Caco-2 (cell line): Measurements from ENCODE around the gene RPL10. TPM values are rescaled to one million over a fixed set of nuclear protein-coding genes. Genes with fewer than 3 reads are reported as not detected.

Source experiments
- BruUV-seq: library from RNA; stranded (reverse); fragments of 400-500 nt; replicated peaks from 2 replicates; lab custom pipeline; 2021; lab: Mats Ljungman, UMichigan
- CTCF ChIA-PET: fragments of 300-600 bp; sonication (Branson Sonifier 250); formaldehyde crosslinking; loops from one replicate; lab custom pipeline; 2022; ENCODE audit warnings: antibody characterized with exemption; lab: Charles Lee
- POLR2A ChIA-PET: fragments of 300-600 bp; sonication (Branson Sonifier 250); formaldehyde crosslinking; loops from one replicate; lab custom pipeline; 2022; ENCODE audit warnings: antibody characterized with exemption; lab: Charles Lee
- DNase-seq, 2 experiments: peaks; one replicate each; pipeline versions ENCODE4 v3.0.0 to v3.0.0-alpha.2; 2020 to 2022
- H3K27me3 ChIP-seq: replicated peaks from 2 replicates; pipeline ENCODE4 v1.6.0; 2011; ENCODE audit warnings: low read length; ENCODE audit not compliant: control insufficient read depth, insufficient read depth
- H3K36me3 ChIP-seq: 2 replicates; pipeline ENCODE4 v1.5.1; 2011; ENCODE audit warnings: low read length; ENCODE audit not compliant: control insufficient read depth, insufficient read depth
- H3K4me1 ChIP-seq: fragments of 250-450 bp; sonication (Bioruptor Pico); 2 replicates; pipeline ENCODE4 v1.5.1; 2020; ENCODE audit warnings: mild to moderate bottlenecking
- H3K4me3 ChIP-seq: 2 replicates; pipeline ENCODE4 v1.5.1; 2011; ENCODE audit warnings: low read depth, mild to moderate bottlenecking, control low read depth, low read length
- H3K9me3 ChIP-seq: fragments of 250-450 bp; sonication (Bioruptor Pico); 2 replicates; pipeline ENCODE4 v1.5.1; 2020; ENCODE audit warnings: mild to moderate bottlenecking, moderate library complexity
- H3K27ac Mint-ChIP-seq: one replicate; pipeline ENCODE4 v1.8.0; 2022; ENCODE audit warnings: mixed read lengths; ENCODE audit not compliant: unreplicated experiment
- H3K27me3 Mint-ChIP-seq: one replicate; pipeline ENCODE4 v1.8.0; 2022; ENCODE audit warnings: mixed read lengths; ENCODE audit not compliant: insufficient read depth, unreplicated experiment
- H3K36me3 Mint-ChIP-seq: one replicate; pipeline ENCODE4 v1.8.0; 2022; ENCODE audit warnings: mild to moderate bottlenecking, mixed read lengths; ENCODE audit not compliant: insufficient read depth, unreplicated experiment
- H3K4me1 Mint-ChIP-seq: one replicate; pipeline ENCODE4 v1.8.0; 2022; ENCODE audit warnings: low read depth, mixed read lengths; ENCODE audit not compliant: unreplicated experiment
- H3K4me3 Mint-ChIP-seq: one replicate; pipeline ENCODE4 v1.8.0; 2022; ENCODE audit warnings: mild to moderate bottlenecking, moderate library complexity, mixed read lengths; ENCODE audit not compliant: unreplicated experiment
- H3K9me3 Mint-ChIP-seq: one replicate; pipeline ENCODE4 v1.8.0; 2022; ENCODE audit warnings: mixed read lengths; ENCODE audit not compliant: unreplicated experiment
- CTCF ChIP-seq, 2 experiments: fragments of 200-600 bp in 1 of 2; IDR thresholded peaks; 1 replicate in 1 of 2; 2 replicates in 1 of 2; pipeline versions ENCODE4 v1.5.1 to v1.8.0; 2011 to 2022; ENCODE audit warnings: antibody characterized with exemption in 1 of 2, control low read depth in 1 of 2, inconsistent platforms in 1 of 2, low read depth in 1 of 2, low read length in 1 of 2, mild to moderate bottlenecking in 1 of 2, moderate library complexity in 1 of 2; ENCODE audit not compliant: insufficient read depth in 1 of 2, severe bottlenecking in 1 of 2, unreplicated experiment in 1 of 2
- intact Hi-C: fragments of 100-400 bp; cut with micrococcal nuclease; formaldehyde crosslinking; loops from one replicate; pipeline ENCODE4 v1.10.0; 2022; ENCODE audit not compliant: unreplicated experiment
- total RNA-seq: library from RNA; stranded (reverse); gene quantifications from 2 replicates; pipeline ENCODE4 v1.2.3, GENCODE V29; 2022

RPL10 gene
- total RNA-seq, 1 experiment from 2014 or later: 2,081 TPM

GRCh38 chrX:154428176-154429171 is 30.3 kb downstream of the RPL10 start, which contains the start of gene ATP6AP1:
Gene ATP6AP1 (plus strand): TSS chrX:154428677. CDS start chrX:154428693, 16 bp downstream.
- H3K4me3 ChIP-seq: peak within 1 kb of the TSS; percentile 73
- H3K9me3 Mint-ChIP-seq: no peaks in the 10 kb centered on the region
- H3K27me3 ChIP-seq: no peaks in the 10 kb centered on the region
- ChIA-PET POLR2A (interaction anchor here (0.6 to 0.7 kb wide), 3 partner anchors 18 to 1095 kb away, joined by 3 to 4 read pairs (median 3); partner anchors contain the start of gene ZNF275), CTCF (interaction anchor here (0.7 kb wide), 1 partner anchor 97 kb away, joined by 3 read pairs; no protein-coding TSS in a partner anchor)
- peak within 1 kb of the TSS; percentile 84 for H3K27ac Mint-ChIP-seq
- H3K9me3 ChIP-seq: no peaks in the 10 kb centered on the region
- no TSS peak for BruUV-seq
- no peaks in the 10 kb centered on the region for H3K27me3 Mint-ChIP-seq
- peak; percentile 93 to 95 for DNase-seq
- H3K36me3 Mint-ChIP-seq: peaks cover 11% of the 10 kb centered on the region
- no peak for TF ChIP-seq CTCF (IDR thresholded peaks at IDR 0.05; ENCODE audit: insufficient read depth in 1 of 2, low read depth in 1 of 2, low read length in 1 of 2, severe bottlenecking in 1 of 2, unreplicated experiment in 1 of 2)
- peak within 1 kb of the TSS; percentile 82 for H3K4me3 Mint-ChIP-seq
- no peaks in the 10 kb centered on the region for H3K36me3 ChIP-seq
- intact Hi-C loops: loop anchor here (1.0 kb wide), 1 partner anchor 17 kb away; the partner anchor contains the start of gene TAFAZZIN
- peaks cover 14% of the 10 kb centered on the region for H3K4me1 Mint-ChIP-seq
- peaks cover 10% of the 10 kb centered on the region; the same call in 1 of the 2 replicates for H3K4me1 ChIP-seq

- Mint-ChIP-seq H3K9me3 (no peaks in the 10 kb centered on the region), H3K4me1 (peaks cover 14% of the 10 kb centered on the region), H3K27me3 (no peaks in the 10 kb centered on the region), H3K4me3 (peak overlapping the region; percentile 82), H3K27ac (no peak overlapping the region), H3K36me3 (peaks cover 11% of the 10 kb centered on the region)
- Histone ChIP-seq H3K36me3 (no peaks in the 10 kb centered on the region), H3K9me3 (no peaks in the 10 kb centered on the region), H3K27me3 (no peaks in the 10 kb centered on the region), H3K4me3 (peak overlapping the region; percentile 73), H3K4me1 (peaks cover 10% of the 10 kb centered on the region; the same call in 1 of the 2 replicates)
- BruUV-seq: no TSS peak
- CTCF ChIA-PET: interaction anchor here (0.7 kb wide), 1 partner anchor 96 kb away, joined by 3 read pairs; no protein-coding TSS in a partner anchor
- TF ChIP-seq CTCF (IDR thresholded peaks at IDR 0.05; ENCODE audit: insufficient read depth in 1 of 2, low read depth in 1 of 2, low read length in 1 of 2, severe bottlenecking in 1 of 2, unreplicated experiment in 1 of 2): no peak
- DNase-seq: no peak
- POLR2A ChIA-PET: no interaction called here
- intact Hi-C loops: no loop called here
These were observed 31.5 kb downstream of the RPL10 start for GRCh38 chrX:154429711-154430110.

- TF ChIP-seq CTCF (IDR thresholded peaks at IDR 0.05; ENCODE audit: insufficient read depth in 1 of 2, low read depth in 1 of 2, low read length in 1 of 2, severe bottlenecking in 1 of 2, unreplicated experiment in 1 of 2): no peak
- H3K4me3 ChIP-seq: no peak overlapping the region
- H3K27me3 Mint-ChIP-seq: no peaks in the 10 kb centered on the region
- H3K27me3 ChIP-seq: no peaks in the 10 kb centered on the region
- no peaks in the 10 kb centered on the region for H3K9me3 ChIP-seq
- peak overlapping the region; percentile 18 for H3K4me3 Mint-ChIP-seq
- POLR2A ChIA-PET: no interaction called here
- no TSS peak for BruUV-seq
- peaks cover 11% of the 10 kb centered on the region for H3K36me3 Mint-ChIP-seq
- no peak for DNase-seq
- intact Hi-C loops: no loop called here
- no peaks in the 10 kb centered on the region for H3K9me3 Mint-ChIP-seq
- no peak overlapping the region for H3K27ac Mint-ChIP-seq
- no peaks in the 10 kb centered on the region for H3K36me3 ChIP-seq
- peaks cover 10% of the 10 kb centered on the region; the same call in 1 of the 2 replicates for H3K4me1 ChIP-seq
- peaks cover 14% of the 10 kb centered on the region for H3K4me1 Mint-ChIP-seq
- CTCF ChIA-PET: no interaction called here
These were observed 32.3 kb downstream of the RPL10 start for GRCh38 chrX:154430479-154430878.
